Activated naive CD8-positive, alpha-beta T cell (primary cell): Measurements from ENCODE around the gene GNB3.
A peak's percentile ranks its signal among the peaks of the same experiment; 100 is the strongest.

ENCODE experiments used
- H3K27ac Mint-ChIP-seq: one replicate; pipeline ENCODE4 v1.8.0; 2021; ENCODE audit warnings: mixed read lengths
- H3K27me3 Mint-ChIP-seq: one replicate; pipeline ENCODE4 v1.8.0; 2021; ENCODE audit warnings: mixed read lengths
- H3K36me3 Mint-ChIP-seq: one replicate; pipeline ENCODE4 v1.8.0; 2021; ENCODE audit warnings: mixed read lengths
- H3K4me1 Mint-ChIP-seq: one replicate; pipeline ENCODE4 v1.8.0; 2021; ENCODE audit warnings: low read depth, mixed read lengths
- H3K4me3 Mint-ChIP-seq: one replicate; pipeline ENCODE4 v1.8.0; 2021; ENCODE audit warnings: mild to moderate bottlenecking, mixed read lengths
- H3K9me3 Mint-ChIP-seq: one replicate; pipeline ENCODE4 v1.8.0; 2021; ENCODE audit warnings: low read depth, mixed read lengths

GNB3 gene

DNA sequence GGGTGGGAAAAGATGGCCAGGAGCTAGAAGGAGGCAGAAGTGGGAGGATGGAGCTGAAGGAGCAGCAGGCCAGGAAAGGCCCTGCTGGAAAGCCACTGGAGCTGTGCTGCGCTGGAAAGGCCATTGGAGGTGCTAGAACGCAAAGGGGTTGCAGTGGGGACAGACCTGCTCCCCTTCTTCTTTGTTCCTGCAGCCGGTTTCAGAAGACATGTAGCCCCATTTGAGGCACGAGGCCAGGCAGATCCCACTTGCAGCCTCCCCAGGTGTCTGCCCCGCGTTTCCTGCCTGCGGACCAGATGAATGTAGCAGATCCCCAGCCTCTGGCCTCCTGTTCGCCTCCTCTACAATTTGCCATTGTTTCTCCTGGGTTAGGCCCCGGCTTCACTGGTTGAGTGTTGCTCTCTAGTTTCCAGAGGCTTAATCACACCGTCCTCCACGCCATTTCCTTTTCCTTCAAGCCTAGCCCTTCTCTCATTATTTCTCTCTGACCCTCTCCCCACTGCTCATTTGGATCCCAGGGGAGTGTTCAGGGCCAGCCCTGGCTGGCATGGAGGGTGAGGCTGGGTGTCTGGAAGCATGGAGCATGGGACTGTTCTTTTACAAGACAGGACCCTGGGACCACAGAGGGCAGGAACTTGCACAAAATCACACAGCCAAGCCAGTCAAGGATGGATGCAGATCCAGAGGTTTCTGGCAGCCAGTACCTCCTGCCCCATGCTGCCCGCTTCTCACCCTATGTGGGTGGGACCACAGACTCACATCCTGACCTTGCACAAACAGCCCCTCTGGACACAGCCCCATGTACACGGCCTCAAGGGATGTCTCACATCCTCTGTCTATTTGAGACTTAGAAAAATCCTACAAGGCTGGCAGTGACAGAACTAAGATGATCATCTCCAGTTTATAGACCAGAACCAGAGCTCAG, 21.4 kb upstream of the GNB3 start:
- H3K27me3 Mint-ChIP-seq = peaks cover 9% of the 10 kb centered on the region
- H3K9me3 Mint-ChIP-seq = no peaks in the 10 kb centered on the region
- H3K27ac Mint-ChIP-seq = no peak overlapping the region
- H3K36me3 Mint-ChIP-seq = no peaks in the 10 kb centered on the region
- H3K4me1 Mint-ChIP-seq = peaks cover 10% of the 10 kb centered on the region
- no peak overlapping the region for H3K4me3 Mint-ChIP-seq

- no peaks in the 10 kb centered on the region for H3K9me3 Mint-ChIP-seq
- H3K27me3 Mint-ChIP-seq = peaks cover 15% of the 10 kb centered on the region
These were observed 20.6 kb upstream of the GNB3 start for GRCh38 chr12:6820166-6820565.

GRCh38 chr12:6821591-6822425, 18.9 kb upstream of the GNB3 start, which contains the start of gene GPR162:
GPR162 (plus strand) TSS chr12:6821821; CDS start chr12:6823899, 2,078 bp downstream.
- Mint-ChIP-seq H3K4me3 (peak within 1 kb of the TSS; percentile 63), H3K27ac (no peak within 1 kb of the TSS), H3K4me1 (peaks cover 13% of the 10 kb centered on the region), H3K9me3 (no peaks in the 10 kb centered on the region), H3K36me3 (no peaks in the 10 kb centered on the region), H3K27me3 (peaks cover 20% of the 10 kb centered on the region)

More at GRCh38 chr12:6820166-6820565, 20.6 kb upstream of the GNB3 start:
- no peak overlapping the region for H3K4me3 Mint-ChIP-seq
- H3K36me3 Mint-ChIP-seq = no peaks in the 10 kb centered on the region
- peaks cover 10% of the 10 kb centered on the region for H3K4me1 Mint-ChIP-seq
- H3K27ac Mint-ChIP-seq = no peak overlapping the region

- Mint-ChIP-seq H3K36me3 (no peaks in the 10 kb centered on the region), H3K9me3 (no peaks in the 10 kb centered on the region), H3K27me3 (peaks cover 22% of the 10 kb centered on the region), H3K4me1 (peaks cover 17% of the 10 kb centered on the region), H3K27ac (no peak overlapping the region), H3K4me3 (peak overlapping the region; percentile 27)
These were observed 18.1 kb upstream of the GNB3 start for GRCh38 chr12:6822426-6823135.

- Mint-ChIP-seq H3K36me3 (no peaks in the 10 kb centered on the region), H3K27me3 (peaks cover 22% of the 10 kb centered on the region), H3K4me1 (peaks cover 20% of the 10 kb centered on the region), H3K9me3 (no peaks in the 10 kb centered on the region), H3K4me3 (no peak overlapping the region), H3K27ac (no peak overlapping the region)
These were observed 17.3 kb upstream of the GNB3 start for GRCh38 chr12:6823182-6824084.

DNA sequence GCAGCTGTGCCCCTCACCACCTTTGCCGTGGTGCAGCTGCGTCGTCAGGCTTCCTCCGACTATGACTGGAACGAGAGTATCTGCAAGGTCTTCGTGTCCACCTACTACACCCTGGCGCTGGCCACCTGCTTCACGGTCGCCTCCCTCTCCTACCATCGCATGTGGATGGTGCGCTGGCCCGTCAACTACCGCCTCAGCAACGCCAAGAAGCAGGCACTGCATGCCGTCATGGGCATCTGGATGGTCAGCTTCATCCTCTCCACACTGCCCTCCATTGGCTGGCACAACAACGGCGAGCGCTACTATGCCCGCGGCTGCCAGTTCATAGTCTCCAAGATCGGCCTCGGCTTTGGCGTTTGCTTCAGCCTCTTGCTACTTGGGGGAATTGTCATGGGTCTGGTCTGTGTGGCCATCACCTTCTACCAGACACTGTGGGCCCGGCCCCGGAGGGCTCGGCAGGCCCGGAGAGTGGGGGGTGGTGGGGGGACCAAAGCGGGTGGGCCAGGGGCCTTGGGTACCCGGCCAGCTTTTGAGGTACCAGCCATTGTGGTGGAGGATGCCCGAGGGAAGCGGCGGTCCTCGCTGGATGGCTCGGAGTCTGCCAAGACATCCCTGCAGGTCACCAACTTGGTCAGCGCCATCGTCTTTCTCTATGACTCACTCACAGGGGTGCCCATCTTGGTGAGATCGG, 16.5 kb upstream of the GNB3 start:
- Mint-ChIP-seq H3K27me3 (peaks cover 22% of the 10 kb centered on the region), H3K27ac (no peak overlapping the region), H3K4me1 (peaks cover 25% of the 10 kb centered on the region), H3K9me3 (no peaks in the 10 kb centered on the region), H3K4me3 (no peak overlapping the region), H3K36me3 (no peaks in the 10 kb centered on the region)

GRCh38 chr12:6824901-6825381, 15.8 kb upstream of the GNB3 start:
- H3K27me3 Mint-ChIP-seq = peaks cover 22% of the 10 kb centered on the region

DNA sequence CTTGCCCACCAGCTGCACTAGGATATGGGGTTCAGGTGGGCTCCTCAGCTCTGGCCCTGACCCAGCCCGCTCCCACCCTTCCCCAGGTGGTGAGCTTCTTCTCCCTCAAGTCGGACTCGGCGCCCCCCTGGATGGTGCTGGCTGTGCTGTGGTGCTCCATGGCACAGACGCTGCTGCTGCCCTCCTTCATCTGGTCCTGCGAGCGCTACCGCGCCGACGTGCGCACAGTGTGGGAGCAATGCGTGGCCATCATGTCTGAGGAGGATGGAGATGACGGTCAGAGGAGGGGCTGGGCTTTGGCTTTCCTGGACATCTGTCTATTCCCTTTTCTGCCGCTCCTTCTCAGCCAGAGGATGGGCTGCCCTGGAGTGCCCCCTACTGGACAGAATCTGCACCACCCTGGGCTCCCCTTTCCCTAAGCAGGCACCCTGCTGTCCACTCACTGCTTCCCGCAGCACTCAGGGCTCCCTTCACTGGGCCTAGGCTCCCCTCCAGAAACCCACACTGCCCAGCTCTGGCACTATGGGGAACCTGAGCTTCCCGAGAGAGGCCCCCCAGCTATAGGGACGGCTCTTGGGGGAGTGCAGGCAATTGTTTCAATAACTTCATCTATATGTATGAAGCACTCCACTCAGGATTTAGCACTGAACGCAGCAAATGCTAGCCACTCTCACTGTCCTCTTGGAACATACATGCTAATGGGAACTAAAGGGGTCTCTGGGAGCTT, 15.2 kb upstream of the GNB3 start:
- H3K4me1 Mint-ChIP-seq = peaks cover 28% of the 10 kb centered on the region
- H3K9me3 Mint-ChIP-seq = no peaks in the 10 kb centered on the region
- no peaks in the 10 kb centered on the region for H3K36me3 Mint-ChIP-seq
- no peak overlapping the region for H3K27ac Mint-ChIP-seq
- no peak overlapping the region for H3K4me3 Mint-ChIP-seq
- peaks cover 21% of the 10 kb centered on the region for H3K27me3 Mint-ChIP-seq

More at GRCh38 chr12:6824901-6825381, 15.8 kb upstream of the GNB3 start:
- Mint-ChIP-seq H3K36me3 (no peaks in the 10 kb centered on the region), H3K4me3 (no peak overlapping the region), H3K27ac (no peak overlapping the region), H3K9me3 (no peaks in the 10 kb centered on the region), H3K4me1 (peaks cover 28% of the 10 kb centered on the region)

DNA sequence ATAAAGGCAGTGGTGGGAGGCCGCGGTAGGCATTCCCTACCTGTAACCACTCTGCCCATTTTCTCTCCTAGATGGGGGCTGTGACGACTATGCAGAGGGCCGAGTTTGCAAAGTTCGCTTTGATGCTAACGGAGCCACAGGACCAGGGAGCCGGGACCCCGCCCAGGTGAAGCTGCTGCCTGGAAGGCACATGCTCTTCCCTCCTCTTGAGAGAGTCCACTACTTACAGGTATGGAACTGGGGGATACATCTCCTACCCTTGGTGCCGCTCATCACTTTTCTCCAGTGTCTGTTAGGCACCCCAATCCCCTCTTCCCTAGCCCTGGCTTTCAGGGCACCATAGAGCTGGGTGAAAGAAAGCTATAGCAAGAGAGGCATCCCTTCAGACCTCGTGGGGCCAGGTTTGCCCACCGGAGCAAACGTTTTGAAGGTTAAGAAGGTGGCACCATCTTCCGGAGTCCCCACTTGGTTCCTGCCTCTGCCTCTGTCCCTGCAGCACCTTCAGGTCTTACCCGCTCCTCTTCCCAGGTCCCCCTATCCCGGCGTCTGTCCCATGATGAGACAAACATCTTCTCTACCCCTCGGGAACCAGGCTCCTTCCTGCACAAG, 14.5 kb upstream of the GNB3 start:
- Mint-ChIP-seq H3K27me3 (peaks cover 20% of the 10 kb centered on the region), H3K4me1 (peaks cover 22% of the 10 kb centered on the region), H3K9me3 (no peaks in the 10 kb centered on the region), H3K27ac (no peak overlapping the region), H3K36me3 (no peaks in the 10 kb centered on the region), H3K4me3 (no peak overlapping the region)

- Mint-ChIP-seq H3K4me1 (peaks cover 20% of the 10 kb centered on the region), H3K27ac (no peak overlapping the region), H3K9me3 (no peaks in the 10 kb centered on the region), H3K27me3 (peaks cover 20% of the 10 kb centered on the region), H3K36me3 (no peaks in the 10 kb centered on the region), H3K4me3 (peak overlapping the region; percentile 63)
These were observed 13.8 kb upstream of the GNB3 start for GRCh38 chr12:6826734-6827436.

DNA sequence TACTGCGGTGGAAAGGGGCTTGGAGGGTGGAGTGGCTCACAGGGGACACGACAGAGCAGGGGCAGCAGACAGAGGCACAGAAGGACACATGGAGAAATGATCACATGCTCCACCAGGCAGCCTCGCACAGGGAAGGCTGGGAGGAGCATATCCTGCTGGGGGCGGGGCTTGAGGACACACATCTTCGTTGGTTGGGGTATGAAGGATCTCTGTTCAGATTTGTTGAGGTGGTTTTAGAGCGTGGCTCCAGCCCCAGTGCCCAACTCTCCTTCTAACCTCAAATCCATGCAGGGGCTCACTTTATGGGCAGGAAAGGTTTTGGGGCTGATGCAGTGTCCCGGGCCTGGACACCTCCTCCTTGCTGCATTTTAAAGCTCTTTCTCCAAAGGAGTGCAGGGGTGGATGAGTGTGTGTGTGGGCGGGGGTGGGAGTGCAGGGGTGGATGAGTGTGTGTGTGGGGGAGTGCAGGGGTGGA, 13.3 kb upstream of the GNB3 start:
- no peaks in the 10 kb centered on the region for H3K9me3 Mint-ChIP-seq
- no peaks in the 10 kb centered on the region for H3K36me3 Mint-ChIP-seq
- peaks cover 19% of the 10 kb centered on the region for H3K27me3 Mint-ChIP-seq
- peak overlapping the region; percentile 63 for H3K4me3 Mint-ChIP-seq
- H3K4me1 Mint-ChIP-seq = peaks cover 18% of the 10 kb centered on the region
- H3K27ac Mint-ChIP-seq = no peak overlapping the region
